IPS-NIHi7 (cell line): ENCODE measurements around the gene EPHA8.
A peak's percentile ranks its signal among the peaks of the same experiment; 100 is the strongest.

Experiments
- DNase-seq: peaks from one replicate; pipeline ENCODE4 v3.0.0; 2012; ENCODE audit warnings: mixed read lengths; ENCODE audit errors: extremely low spot score

EPHA8 gene

DNA sequence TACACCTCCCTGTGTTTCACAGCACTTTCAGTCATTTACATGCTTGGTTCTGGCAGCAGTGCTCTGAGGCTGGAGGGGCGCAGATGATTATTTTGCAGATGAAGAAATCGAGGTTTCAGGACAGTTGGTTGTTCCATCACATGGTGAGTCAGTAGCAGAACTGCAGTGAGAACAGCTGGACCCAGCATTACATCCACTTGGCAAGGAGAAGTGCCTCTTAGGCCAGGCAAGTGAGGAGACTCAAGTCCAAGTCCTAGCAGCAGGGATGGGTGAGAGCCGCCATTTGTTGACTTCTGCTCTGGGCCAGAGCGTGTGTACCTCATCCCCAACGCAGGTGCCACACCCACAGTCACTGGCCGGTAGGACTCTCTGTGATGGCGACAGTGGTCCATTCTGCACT, 26.8 kb upstream of the EPHA8 start:
- no peak for DNase-seq

DNA sequence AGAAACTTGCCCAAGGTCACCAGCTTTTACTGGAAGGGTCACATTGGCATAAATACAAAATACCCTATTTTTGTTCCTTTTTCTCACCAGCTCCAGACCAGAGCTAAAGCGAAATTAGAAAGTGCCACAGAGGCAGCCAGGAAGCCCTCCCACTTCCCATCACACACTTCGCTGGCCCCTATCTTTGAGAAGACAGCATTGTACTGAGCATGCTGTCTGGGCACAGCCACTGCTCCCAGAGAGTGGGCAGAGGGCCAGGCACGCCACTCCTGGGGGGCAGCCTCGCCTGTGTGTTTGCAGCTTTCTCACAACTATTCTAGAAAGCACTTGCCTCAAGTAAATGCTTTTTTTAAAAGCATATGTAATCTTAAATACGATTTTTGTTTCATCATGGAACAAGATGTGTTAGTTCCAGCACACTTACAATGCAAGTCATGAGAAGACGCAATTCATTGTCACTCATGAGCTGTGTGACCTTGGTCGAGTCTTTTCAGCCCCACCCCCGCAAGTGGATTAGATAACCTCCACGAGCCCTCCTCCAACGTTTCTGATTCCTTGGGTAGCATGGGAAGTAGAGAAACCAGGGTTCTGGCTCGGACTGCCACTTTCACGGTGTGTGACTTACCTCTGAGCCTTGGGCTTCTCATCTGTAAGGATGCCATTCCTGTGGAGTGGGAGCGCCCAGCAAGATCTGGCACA, 25.7 kb upstream of the EPHA8 start:
- no peak for DNase-seq

DNA sequence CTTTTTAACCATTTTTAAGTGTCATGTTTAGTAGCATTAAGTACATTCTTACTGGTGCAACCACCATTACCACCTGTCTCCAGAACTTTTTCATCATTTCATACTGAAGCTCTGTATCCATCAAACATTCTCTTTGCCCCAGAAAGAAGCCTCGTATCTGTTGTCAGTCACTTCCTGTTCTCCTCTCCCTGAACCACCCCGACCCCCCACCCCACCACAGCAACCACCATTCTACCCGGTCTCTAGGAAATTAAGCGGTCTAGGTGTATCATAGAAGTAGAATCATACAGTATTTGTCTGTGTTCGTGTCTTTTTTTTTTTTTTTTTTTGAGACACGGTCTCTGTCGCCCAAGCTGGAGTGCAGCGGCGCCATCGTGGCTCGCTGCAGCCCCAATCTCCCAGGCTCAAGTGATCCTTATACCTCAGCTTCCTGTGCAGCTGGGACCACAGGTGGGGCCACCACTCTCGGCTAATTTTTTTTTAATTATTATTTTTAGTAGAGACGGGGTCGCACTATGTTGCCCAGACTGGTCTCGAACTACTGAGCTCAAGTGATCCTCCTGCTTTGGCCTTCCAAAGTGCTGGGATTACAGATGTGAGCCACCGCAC, 23.7 kb upstream of the EPHA8 start:
- DNase-seq, result no peak

DNA sequence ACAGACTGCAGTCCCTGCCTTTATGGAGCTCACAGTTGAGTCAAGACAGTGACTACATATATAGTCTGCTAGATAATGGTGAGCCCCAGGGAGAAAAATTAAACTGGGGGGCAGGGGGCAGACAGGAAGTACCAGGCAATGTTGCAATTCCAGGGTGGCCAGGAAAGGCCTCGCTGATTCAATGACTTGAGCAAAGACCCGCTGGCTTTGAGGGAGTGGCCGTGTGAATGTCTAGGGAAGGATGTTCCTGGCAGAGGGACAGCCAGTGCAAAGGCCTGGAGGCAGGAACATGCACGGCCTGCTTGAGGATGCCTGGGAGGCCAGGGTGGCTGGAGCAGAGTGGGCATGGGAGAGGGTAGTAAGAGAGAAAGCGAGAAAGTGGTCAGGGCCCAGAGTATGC, 23.0 kb upstream of the EPHA8 start:
- no peak for DNase-seq

DNA sequence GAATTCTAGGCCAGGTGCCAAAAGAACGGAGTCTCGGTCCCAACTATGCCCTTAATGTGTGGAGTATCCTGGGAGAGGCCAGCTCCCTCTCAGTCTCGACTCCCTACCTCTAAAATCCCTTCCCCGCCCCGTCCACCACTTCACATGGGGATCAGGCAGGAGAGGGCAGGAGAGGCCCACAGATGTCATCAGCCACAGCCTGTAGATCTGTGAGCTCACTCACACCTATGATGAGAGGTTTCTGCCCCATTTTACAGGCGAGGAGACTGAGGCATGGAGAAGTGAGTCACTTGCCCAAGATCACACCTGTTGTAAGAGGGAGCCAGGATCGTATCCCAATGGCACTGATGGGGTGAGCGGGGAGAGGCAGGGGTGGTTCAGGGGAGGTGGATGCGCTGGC, 20.4 kb upstream of the EPHA8 start:
- DNase-seq, result no peak

DNA sequence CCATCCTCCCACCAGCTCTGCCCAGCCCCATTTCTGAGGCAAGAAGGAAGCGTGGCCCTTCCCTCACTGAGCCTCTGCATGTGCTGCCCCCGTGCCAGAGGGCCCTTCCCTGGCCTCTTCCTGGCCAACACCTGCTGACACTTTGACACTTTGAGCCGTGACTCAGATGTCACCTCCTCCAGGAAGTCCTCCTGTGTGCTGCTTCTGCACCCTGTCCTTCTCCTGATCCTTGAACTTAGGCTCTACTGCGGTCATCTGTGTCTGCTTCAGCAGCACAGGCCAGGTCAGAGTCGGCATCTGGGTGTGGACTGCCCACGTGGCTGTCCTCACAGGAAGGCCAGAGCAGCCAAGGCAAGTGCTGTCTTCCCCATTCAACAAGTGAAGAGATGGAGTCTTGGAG, 19.6 kb upstream of the EPHA8 start:
- DNase-seq, result no peak

DNA sequence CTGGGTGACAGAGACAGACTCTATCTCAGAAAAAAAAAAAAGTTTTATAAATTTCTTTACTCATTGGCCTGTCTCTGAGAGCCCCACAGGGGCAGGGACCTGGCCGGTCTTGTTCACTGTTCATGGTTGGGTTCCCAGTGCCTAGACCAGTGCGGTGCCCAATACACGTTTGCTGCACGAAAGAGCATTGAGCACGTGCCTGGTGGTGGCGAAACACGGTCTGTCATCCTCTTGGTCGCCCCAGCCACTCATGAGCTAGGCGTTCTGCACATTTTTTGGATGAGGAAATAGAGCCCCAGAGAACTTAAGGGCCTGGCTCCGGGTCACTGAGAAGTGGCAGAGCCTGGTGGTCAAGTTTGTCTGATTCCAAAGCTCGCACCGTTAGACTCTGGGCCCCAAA, 18.7 kb upstream of the EPHA8 start:
- DNase-seq, result no peak

DNA sequence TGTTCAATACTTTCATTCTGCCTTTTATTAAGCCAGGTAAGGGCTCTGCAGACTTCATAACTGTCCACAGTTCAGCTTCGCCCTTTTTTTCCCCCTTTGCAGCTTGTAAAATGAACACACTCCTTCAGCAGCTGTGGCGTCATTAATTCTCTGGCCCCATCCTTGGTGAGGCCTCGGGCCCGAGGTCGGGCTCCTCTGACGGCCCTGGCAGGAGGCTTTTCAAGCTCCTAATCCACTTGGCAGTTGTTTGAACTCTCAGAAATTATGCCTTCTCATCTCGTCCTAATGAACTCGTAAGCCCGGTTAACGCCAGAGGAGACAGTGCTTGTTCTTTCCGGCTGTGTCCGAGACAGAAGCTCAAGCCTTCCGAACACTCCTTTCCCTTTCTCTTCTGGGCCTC, 18.1 kb upstream of the EPHA8 start:
- no peak for DNase-seq

DNA sequence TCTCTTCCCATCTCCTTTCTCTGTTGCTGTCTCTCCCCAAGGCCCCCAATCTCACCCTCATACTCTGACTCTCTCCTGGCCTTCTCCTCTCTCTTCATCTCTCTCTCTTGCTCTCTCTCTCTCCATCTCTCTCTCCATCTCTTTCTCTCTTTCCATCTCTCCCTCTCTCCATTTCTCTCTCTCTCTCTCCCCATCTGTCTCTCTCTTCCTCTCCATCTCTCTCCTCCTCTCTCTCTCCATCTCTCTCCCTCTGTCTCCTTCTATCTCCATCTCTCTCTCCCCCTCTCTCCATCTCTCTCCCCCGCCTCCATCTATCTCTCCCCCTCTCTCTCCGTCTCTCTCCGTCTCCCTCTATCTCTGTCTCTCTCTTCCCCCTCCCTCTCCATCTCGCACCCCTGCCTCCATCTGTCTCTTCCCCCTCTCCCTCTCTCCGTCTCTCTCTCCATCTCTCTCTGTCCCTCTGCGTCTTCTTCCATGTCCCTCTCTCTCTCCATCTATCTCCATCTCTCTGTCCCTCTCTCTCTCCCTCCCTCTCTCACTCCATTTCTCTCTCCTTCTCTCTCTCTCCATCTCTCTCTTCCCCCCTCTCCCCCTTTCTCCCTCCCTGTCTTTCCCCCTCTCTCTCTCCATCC, 16.0 kb upstream of the EPHA8 start:
- no peak for DNase-seq

DNA sequence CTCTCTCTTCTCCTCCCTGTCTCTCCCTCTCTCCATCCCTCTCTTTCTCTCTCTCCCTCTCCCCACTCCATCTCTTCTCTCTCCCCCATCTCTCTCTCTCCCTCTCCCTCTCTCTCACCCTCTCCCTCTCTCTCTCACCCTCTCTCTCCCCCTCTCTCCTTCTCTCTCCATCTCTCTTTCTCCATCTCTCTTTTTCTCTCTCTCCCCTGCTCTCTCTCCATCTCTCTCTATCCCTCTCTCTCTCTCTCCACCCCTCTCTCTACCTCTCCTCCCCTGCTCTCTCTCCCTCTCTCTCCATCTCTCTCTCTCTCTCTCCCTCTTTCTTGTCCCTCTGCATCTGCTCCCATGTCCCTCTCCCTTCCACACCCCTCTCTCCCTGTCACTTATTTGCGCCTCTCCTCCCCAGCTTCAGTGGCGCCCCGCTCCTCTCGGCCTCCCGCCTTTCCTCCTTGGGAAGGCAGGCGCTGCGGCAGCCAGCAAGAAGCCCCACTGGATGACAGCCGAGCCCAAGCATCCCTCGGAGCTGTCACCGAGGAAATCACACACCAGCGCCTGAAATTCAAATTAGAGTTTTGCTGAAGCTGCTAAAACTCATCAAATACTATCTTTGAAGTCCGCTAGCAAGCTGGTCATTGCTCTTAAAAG, 15.3 kb upstream of the EPHA8 start:
- no peak for DNase-seq

DNA sequence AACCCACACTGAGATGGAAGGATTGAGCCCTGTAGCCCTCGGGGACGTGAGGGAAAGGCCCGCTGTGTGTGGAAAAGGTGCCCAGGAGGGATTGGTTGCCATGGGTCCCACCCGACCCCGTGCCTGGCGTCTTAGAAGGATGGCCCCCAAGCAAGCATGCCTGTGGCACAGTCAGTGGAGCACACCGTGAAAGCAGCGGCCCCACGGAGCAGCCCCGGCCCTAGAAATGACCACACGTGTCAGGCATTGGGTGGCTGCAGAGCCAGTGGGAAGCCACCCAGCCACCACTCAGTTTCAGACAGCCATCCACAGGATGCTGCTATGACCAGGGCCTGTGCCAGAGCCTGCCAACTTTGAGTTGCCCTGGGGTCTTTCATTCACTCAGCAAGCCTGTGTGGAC, 13.3 kb upstream of the EPHA8 start:
- DNase-seq, result no peak

DNA sequence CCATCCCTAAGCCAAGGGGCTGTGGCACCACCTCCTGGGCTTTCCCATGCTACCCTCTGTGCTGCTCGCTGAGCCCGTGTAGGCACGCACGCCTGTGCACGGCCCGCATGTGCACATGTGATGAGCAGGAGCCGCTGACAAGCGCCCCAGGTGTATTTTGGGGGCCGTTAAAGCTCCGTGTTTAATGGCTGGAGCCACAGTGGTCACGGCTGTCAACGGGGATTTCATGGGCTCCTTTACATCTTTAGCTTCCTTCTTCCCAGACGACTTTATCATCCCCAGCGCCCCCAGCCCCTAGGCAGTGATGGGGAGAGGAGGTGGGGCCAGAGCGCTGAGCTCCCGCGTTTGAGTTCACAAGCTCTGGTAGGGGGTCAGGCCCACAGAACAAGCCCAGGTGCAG, 11.7 kb upstream of the EPHA8 start:
- DNase-seq, result no peak

DNA sequence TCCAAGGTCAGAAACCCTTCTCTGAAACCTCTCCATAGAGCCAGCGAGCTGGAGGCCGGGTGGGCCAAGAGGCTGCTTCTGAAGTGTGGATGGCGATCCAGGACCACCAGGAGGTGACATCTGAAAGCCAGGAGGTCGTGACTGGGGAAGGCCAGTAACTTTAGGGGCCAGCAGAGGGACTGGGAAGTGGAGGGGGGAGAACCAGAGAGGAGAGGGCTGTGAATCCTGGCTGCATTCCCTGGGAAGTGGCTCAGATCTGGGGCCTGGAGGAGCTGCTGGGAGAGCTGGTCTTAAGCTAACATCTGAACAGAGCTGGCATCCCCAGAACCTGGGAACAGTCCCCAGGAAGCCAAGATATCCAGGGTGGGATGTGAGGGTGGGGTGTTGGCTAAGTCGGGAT, 11.3 kb upstream of the EPHA8 start:
- DNase-seq, result no peak

DNA sequence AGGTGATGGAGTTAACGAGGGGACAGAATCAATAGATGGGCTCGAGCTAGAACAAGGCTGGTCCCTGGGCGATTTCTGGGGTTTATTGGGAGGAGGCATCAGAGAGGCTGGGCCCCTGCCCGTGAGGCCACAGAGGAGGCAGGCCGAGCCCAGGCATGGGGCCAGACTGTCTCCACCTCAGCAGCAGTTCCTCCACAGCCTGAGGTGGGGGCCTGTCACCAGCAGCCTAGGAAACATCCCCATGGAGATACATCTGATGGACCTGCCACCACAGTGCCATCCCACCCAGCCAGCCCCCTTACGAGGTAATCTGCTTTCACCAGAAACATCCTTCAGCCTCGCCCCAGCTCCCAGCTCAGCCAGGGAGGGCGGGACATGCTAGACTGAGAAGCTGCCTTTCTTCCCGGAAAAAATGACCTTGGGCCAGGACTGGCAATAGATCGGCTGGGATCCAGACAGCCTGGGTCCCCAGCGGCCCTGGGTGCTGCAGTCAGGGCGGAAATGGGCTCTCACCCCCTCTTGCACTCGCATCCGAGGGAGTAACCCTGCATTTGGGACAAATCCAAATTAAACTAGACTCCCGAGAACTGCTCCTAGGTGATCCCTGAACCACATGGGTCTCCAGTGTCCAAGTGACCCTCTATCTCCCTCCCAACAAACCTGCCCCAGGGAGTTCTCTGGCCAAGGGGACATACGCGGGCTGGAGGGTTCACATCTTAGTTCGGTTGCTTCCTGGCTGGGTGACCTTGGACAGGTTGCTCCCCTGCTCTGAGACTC, 10.0 kb upstream of the EPHA8 start:
- no peak for DNase-seq

DNA sequence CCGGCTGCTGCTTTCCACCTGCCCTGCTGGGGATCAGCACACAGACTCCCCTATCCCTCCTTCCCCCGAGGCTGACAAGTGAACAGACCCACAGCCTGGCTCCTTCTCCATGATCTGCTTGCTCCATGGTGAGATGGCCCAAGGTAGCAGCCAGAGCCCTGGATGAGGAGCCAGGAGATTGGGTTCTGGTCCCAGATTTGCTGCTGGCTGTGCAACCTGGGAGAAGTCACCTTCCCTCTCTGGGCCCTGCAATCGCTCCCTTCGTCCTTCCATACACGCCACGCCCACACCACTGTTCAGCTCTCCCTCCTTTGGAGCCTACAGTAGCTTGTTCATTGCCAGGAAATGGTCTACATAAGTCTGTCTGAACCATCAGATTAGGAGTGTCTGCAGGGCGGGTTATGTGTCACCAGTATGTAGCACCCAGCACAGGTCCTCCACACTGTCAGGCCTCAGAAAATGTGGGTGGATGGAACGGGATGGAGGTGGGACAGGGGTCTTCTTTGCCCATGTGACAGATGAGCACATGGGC, 9.2 kb upstream of the EPHA8 start:
- no peak for DNase-seq

DNA sequence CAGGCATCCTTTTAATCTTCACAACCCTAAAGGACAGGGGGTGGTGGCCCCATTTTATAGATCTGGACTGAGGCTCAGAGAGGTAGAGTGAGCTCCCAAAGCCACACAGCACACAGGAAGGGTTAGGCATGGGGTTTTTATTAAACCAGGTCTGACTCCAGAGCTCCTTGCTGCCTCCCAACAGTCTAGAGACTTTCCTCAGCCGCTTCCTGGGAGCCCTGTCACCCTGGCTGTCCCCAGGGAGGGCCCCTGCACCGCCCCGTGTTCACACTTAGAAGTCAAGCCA, 8.0 kb upstream of the EPHA8 start:
- DNase-seq, result no peak

DNA sequence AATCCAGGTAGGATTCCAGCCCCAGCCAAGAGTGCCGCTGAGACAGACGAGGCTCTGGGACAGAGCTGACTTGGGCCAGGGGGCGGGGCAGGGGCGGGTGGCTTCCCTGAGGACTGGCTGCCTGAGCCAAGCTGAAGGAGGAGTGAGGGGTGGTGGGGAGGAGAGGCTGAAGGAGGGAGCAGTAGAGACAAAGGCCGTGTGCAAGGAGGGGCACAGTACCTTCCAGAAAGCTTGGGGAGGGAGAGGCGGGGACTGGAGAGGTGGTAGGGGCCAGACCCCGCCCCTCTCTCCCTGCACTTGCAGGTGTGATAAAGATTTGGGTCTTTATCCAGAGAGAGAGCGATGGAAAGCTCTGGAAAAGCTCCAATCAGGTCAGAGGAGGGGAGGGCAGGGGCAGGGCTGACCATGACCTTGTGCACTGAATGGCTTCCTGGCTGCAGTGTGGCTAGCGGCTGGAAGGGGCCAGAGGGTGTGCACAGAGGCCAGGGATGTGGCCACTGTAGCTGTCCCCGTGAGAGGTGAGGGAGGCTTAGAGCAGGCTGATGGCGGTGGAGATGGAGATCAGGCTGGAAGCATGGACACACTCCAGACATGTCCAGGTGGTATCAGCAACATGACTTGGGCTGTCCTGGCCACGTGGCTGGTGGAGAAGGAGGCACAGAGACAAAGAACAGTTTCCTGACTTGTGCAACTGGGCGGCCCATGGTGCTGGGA, 6.7 kb upstream of the EPHA8 start:
- DNase-seq, result peak; percentile 78

DNA sequence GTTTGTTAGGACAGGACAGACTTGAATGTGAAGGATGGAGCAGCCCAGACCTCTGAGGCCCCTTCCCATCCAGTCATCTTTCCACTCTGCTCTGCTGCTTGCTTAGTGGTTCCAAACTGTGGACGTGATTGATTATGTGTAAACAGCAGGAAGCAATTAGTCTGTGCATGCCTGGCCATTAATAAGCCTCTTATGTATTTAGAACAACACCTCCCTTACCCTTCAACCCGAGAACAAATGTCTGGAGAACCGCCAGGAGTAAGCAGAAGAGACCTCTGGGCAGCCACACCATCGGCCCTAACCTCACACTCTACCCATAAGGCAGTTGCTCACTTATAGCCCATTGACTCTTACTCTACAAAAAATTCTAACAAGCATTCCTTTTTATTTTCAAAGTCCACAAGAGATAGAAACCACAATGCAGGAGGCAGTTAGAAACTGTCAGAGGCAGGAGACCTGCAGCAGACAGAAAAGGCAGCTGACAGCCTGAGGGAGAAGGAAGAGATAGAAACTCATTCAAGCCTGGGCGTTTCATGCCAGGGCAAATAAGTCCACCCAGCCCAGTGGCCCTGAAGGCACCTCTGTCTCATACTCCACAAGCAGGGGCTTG, 5.8 kb upstream of the EPHA8 start:
- DNase-seq, result no peak

DNA sequence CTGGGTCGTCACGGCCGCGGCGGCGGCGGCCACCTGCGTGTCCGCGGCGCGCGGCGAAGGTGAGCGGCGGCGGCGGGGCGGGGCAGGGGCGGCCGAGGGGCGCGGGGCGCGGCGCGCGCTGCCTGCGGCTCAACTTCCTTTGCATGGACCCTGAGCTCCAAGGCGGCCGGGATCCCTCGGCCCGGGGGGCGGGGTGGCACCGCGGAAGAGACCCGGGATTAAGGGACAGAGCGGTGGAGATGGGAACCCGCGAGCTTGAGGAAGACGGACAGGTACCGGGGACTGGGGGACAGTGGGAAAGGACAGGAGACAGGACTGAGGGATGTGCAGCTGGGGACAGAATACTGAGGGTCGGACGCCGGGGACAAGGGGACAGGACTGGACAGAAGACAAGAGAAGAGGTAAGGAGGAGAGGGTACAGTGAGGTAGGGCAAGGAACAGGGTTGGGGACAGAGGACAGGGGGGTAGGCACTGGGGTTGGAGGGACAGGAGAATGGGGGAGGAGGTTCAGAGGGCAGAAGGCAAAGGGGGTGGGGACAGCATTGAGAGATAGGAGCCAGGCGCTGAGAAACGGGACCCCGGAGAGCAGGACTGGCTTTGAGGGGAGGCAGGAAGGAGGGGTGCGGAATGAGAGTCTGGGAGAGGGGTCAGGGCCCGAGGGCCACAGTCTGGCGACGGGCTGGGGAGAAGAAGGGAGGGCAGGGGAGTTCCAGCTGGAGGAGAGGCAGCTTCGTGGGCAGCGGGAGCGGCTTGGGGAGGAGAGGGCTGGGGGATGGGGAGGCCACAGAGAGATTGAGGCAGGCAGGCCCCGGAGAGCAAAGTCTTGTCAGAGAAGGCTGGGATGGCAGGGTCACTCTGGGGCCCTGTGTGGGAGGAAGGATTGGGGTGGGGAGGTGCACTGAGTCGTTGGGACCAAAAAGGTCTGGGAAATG, 648 bp downstream of the EPHA8 start:
- no peak for DNase-seq

DNA sequence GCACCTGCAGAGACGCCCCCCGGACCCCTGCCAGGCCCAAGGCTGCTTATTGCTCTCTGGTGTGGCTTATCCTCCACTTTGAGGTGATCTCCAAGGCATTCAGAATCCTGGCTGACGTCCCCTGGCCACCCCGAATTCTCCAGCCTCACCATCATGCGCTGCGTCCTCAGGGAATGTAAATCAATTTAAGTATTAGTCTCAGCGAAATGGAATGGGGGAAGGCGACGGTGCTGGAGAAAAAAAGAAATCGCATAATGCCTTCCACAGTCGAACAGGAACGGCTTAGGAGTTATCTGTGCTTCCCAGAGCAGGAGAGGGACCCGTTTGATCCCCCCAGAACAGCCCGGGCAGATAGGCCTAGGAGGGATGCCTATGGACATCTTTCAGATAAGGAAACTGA, 2.9 kb downstream of the EPHA8 start:
- DNase-seq, result no peak
